Subcutaneous adipose tissue (tissue), 4 donors: ENCODE data around the gene ADM2. TPM values are rescaled to one million over a fixed set of nuclear protein-coding genes. Genes with fewer than 3 reads are reported as not detected.

Experiments
- total RNA-seq, 4 donors: library from RNA; depleted of rRNA; stranded (reverse); fragments of >200 nt; gene quantifications; one replicate each; pipeline ENCODE4 v1.1.0, GENCODE V29; 2016
- TF ChIP-seq, protein P1 (sequence below): fragments of 450-650 bp; IDR thresholded peaks from one replicate; pipeline ENCODE4 v1.5.1; 2016; ENCODE audit warnings: low read depth, mild to moderate bottlenecking, control low read depth, antibody characterized with exemption, moderate library complexity

ADM2 gene
- total RNA-seq, 4 donors from 2014 or later, result not detected

DNA sequence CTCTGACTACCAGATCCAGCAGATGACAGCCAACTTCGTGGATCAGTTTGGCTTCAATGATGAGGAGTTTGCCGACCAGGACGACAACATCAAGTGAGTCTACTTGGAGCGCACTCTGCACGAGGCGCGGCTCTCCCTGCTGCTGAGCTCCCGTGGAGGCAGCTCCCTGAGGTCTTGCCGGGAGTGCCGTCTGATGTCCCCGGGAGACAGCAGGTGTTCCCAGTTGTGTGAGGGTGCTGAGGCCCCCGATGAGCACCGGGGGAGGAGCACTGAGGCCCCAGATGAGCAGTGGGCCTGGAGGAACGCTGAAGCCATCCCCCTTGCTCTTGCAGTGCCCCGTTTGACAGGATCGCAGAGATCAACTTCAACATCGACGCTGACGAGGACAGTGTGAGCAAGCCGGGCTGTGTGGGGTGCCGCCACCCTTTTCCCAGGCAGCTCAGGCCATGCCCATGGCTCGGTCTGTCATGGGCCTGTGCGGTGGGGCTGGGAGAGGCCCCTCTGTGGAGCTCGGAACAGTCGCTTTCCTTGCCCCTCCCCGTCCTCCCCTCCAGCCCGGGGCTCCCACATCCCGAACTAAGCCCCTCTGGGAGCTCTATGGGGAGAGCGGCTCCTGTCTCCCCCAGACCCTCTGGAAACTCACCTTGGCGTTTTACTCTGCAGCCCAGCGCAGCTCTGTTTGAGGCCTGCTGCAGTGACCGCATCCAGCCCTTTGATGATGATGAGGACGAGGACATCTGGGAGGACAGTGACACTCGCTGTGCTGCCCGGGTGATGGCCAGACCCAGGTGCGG is 43.6 kb upstream of the ADM2 start:
- TF ChIP-seq, protein P1, sequence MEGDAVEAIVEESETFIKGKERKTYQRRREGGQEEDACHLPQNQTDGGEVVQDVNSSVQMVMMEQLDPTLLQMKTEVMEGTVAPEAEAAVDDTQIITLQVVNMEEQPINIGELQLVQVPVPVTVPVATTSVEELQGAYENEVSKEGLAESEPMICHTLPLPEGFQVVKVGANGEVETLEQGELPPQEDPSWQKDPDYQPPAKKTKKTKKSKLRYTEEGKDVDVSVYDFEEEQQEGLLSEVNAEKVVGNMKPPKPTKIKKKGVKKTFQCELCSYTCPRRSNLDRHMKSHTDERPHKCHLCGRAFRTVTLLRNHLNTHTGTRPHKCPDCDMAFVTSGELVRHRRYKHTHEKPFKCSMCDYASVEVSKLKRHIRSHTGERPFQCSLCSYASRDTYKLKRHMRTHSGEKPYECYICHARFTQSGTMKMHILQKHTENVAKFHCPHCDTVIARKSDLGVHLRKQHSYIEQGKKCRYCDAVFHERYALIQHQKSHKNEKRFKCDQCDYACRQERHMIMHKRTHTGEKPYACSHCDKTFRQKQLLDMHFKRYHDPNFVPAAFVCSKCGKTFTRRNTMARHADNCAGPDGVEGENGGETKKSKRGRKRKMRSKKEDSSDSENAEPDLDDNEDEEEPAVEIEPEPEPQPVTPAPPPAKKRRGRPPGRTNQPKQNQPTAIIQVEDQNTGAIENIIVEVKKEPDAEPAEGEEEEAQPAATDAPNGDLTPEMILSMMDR, result no peak

DNA sequence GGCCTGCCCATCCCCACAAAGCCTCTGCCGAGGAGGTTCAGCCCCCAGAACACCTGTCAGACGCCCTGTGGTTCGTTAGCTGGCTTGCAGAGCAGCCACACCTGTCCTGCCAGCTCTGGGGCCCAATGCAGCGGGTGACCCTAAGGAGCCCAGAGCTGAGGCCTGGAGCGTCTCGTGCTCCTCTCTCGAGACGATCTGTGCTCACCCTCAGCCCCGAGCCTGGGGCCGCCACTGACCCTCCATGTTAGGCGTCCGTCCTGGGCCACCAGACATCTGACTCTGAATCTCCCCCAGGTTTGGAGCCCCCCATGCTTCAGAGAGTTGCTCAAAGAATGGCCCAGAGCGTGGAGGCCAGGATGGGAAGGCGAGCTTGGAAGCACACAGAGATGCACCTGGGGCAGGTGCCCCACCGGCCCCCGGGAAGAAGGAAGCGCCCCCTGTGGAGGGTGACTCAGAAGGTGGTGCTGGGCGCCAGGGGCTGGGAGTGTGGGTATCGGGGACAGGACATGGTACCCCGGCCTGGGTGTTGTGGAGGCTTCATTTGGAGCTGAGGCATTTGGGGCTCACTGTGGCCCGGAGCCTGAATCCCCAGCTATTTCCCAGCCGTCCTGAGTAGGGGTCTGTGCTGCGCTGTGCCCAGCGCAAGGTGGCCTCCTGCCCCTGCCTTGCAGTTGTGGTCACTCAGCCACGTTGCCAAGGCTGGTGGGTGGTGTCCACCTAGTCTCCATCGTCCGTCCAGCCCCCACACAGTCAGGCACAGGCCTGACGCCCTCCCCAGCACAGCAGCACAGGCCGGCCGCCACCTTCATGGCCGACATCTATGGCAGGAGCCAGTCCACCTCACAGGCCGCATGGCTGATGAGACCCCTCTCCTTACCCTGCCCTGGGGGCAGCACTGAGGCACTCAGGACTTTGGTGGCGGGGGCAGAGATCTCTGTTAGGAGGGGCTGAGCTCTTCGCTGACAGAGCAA is 42.8 kb upstream of the ADM2 start:
- TF ChIP-seq, protein P1, result no peak

GRCh38 chr22:50439314-50439870 is 42.0 kb upstream of the ADM2 start:
- TF ChIP-seq, protein P1, result no peak

DNA sequence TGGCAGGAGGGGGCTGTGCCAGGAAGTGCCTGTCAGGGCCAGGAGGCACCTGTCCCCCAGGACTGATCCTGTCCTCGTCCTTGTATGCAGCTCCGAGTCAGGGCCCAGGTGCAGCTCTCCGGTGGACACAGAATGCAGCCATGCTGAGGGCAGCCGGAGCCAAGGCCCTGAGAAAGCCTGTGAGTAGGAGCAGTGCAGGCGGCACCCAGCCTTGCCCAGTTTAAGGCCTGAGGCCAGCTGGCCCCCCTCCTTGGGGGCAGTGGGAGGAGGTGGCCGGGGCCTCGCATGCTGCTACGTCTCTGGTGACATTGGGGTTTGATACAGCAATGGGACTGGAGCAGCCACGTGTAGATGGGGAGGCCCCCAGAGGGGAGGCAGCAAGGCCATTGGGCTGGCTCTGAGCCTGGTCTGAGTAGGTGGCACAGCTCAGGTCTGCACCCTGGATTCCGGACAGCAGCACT is 41.4 kb upstream of the ADM2 start:
- TF ChIP-seq, protein P1, result no peak

DNA sequence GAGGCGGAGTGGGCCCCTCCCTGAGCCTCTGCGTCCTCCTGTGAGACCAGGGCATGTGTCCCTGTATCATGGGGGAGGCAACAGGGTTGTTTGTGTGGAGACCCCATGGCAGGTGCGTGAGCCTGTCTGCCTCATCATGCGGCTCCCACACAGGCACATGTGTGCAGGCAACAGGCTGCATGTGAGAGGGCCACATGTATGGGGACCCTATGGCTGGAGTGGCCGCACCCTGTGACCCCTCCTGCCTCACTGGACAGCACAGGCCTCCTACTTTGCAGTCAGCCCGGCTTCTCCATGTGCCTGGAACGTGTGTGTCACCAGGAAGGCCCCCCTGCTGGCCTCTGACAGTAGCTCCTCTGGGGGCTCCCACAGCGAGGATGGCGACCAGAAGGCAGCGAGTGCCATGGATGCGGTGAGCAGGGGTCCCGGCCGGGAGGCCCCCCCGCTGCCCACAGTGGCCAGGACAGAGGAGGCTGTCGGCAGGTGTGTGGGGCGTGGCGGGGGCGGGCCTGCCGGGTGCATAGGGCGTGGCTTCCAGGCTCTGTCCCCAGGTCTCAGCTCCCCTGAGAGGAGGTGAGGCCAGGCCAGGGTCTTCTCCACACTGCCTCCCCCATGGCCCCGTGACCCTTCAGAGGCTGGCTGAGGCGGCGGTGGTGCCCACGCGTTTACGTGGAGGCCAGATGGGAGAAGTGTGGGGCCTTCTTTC is 40.6 kb upstream of the ADM2 start:
- TF ChIP-seq, protein P1, result no peak

GRCh38 chr22:50441428-50441993 is 39.8 kb upstream of the ADM2 start:
- TF ChIP-seq, protein P1, result no peak
